ENCODE results near the gene NPAS1.
"Not testable (repeated sequence)": the region's sequence is repeated elsewhere in the genome, so short reads cannot be mapped to it uniquely, and the experiment has no call there.

Gene NPAS1

GRCh38 chr19:47037766-47038165 is 18.1 kb downstream of the NPAS1 start:
- no peak overlapping the region for H3K4me3 Mint-ChIP-seq
- H3K27ac Mint-ChIP-seq: no peak overlapping the region
- ATAC-seq (replicated peaks): no peak

GRCh38 chr19:47039239-47039874 is 19.7 kb downstream of the NPAS1 start:
- Mint-ChIP-seq H3K27ac (no peak overlapping the region), H3K27me3 (no peaks in the 10 kb centered on the region)
- no peak for ATAC-seq (replicated peaks)

More at GRCh38 chr19:47037766-47038165, 18.1 kb downstream of the NPAS1 start:
- DNase-seq: no peak
- peaks cover 9 to 11% of the 10 kb centered on the region in 2 donors for H3K36me3 Mint-ChIP-seq
- no peaks in the 10 kb centered on the region for H3K27me3 Mint-ChIP-seq
- no peaks in the 10 kb centered on the region for H3K9me3 Mint-ChIP-seq
- peaks cover 14 to 19% of the 10 kb centered on the region in 2 donors for H3K4me1 Mint-ChIP-seq

GRCh38 chr19:47040869-47041268 is 21.2 kb downstream of the NPAS1 start:
- DNase-seq (no peak), ATAC-seq (replicated peaks) (no peak)
- Mint-ChIP-seq H3K9me3 (no peaks in the 10 kb centered on the region), H3K27ac (peak overlapping the region; percentile 20), H3K4me3 (no peak overlapping the region), H3K36me3 (peaks cover 9 to 11% of the 10 kb centered on the region in 2 donors), H3K27me3 (no peaks in the 10 kb centered on the region), H3K4me1 (peaks cover 4 to 7% of the 10 kb centered on the region in 2 donors)

More at GRCh38 chr19:47039239-47039874, 19.7 kb downstream of the NPAS1 start:
- H3K9me3 Mint-ChIP-seq: no peaks in the 10 kb centered on the region
- no peak for DNase-seq
- H3K4me3 Mint-ChIP-seq: no peak overlapping the region
- H3K36me3 Mint-ChIP-seq: peaks cover 9 to 11% of the 10 kb centered on the region in 2 donors
- H3K4me1 Mint-ChIP-seq: peaks cover 14 to 19% of the 10 kb centered on the region in 2 donors

- Mint-ChIP-seq H3K4me3 (no peak overlapping the region), H3K36me3 (peaks cover 13 to 14% of the 10 kb centered on the region in 2 donors), H3K4me1 (peaks cover 7 to 26% of the 10 kb centered on the region in 2 donors), H3K9me3 (peaks cover 0 to 4% of the 10 kb centered on the region in 2 donors), H3K27ac (no peak overlapping the region), H3K27me3 (no peaks in the 10 kb centered on the region)
- DNase-seq (no peak), ATAC-seq (replicated peaks) (no peak)
These were observed 25.6 kb downstream of the NPAS1 start for GRCh38 chr19:47044946-47045866.

- no peak for DNase-seq
- H3K27ac Mint-ChIP-seq: no peak overlapping the region
- H3K4me1 Mint-ChIP-seq: peaks cover 7 to 26% of the 10 kb centered on the region in 2 donors
- peaks cover 10 to 12% of the 10 kb centered on the region in 2 donors for H3K36me3 Mint-ChIP-seq
- H3K27me3 Mint-ChIP-seq: no peaks in the 10 kb centered on the region
- no peak overlapping the region for H3K4me3 Mint-ChIP-seq
- peaks cover 0 to 4% of the 10 kb centered on the region in 2 donors for H3K9me3 Mint-ChIP-seq
- no peak for ATAC-seq (replicated peaks)
These were observed 26.3 kb downstream of the NPAS1 start for GRCh38 chr19:47045867-47046470.

GRCh38 chr19:47047272-47047762 is 27.7 kb downstream of the NPAS1 start:
- no peaks in the 10 kb centered on the region for H3K27me3 Mint-ChIP-seq
- ATAC-seq (replicated peaks): no peak
- peaks cover 7 to 26% of the 10 kb centered on the region in 2 donors for H3K4me1 Mint-ChIP-seq
- peaks cover 0 to 4% of the 10 kb centered on the region in 2 donors for H3K9me3 Mint-ChIP-seq
- H3K4me3 Mint-ChIP-seq: peak overlapping the region; percentile 99
- DNase-seq: no peak
- H3K36me3 Mint-ChIP-seq: peaks cover 4 to 8% of the 10 kb centered on the region in 2 donors
- peak overlapping the region; percentile 91 for H3K27ac Mint-ChIP-seq

- ATAC-seq (replicated peaks): peak; percentile 70 to 71
- H3K4me3 Mint-ChIP-seq: peak overlapping the region; percentile 99
- H3K27ac Mint-ChIP-seq: peak overlapping the region; percentile 91
These were observed 28.2 kb downstream of the NPAS1 start for GRCh38 chr19:47047763-47048405.

GRCh38 chr19:47049307-47049700 is 29.7 kb downstream of the NPAS1 start:
- Mint-ChIP-seq H3K27me3 (peaks cover 0 to 11% of the 10 kb centered on the region in 2 donors), H3K27ac (peak overlapping the region; percentile 91), H3K4me1 (peaks cover 7 to 26% of the 10 kb centered on the region in 2 donors), H3K4me3 (peak overlapping the region; percentile 99), H3K36me3 (peaks cover 4 to 8% of the 10 kb centered on the region in 2 donors), H3K9me3 (peaks cover 0 to 4% of the 10 kb centered on the region in 2 donors)
- ATAC-seq (replicated peaks) (no peak), DNase-seq (no peak)

More at GRCh38 chr19:47047763-47048405, 28.2 kb downstream of the NPAS1 start:
- H3K36me3 Mint-ChIP-seq: peaks cover 4 to 8% of the 10 kb centered on the region in 2 donors
- DNase-seq: peak; percentile 78
- H3K27me3 Mint-ChIP-seq: no peaks in the 10 kb centered on the region
- H3K9me3 Mint-ChIP-seq: peaks cover 0 to 4% of the 10 kb centered on the region in 2 donors
- peaks cover 7 to 26% of the 10 kb centered on the region in 2 donors for H3K4me1 Mint-ChIP-seq

GRCh38 chr19:47050562-47050961 is 30.9 kb downstream of the NPAS1 start:
- Mint-ChIP-seq H3K27me3 (peaks cover 4 to 12% of the 10 kb centered on the region in 2 donors), H3K4me1 (peaks cover 7 to 26% of the 10 kb centered on the region in 2 donors)
- ATAC-seq (replicated peaks); H3K9me3 Mint-ChIP-seq; DNase-seq; H3K4me3 Mint-ChIP-seq; H3K27ac Mint-ChIP-seq; H3K36me3 Mint-ChIP-seq: not testable (repeated sequence)

GRCh38 chr19:47056411-47056810 is 36.8 kb downstream of the NPAS1 start:
- Mint-ChIP-seq H3K27me3 (peaks cover 4 to 12% of the 10 kb centered on the region in 2 donors), H3K4me1 (no peaks in the 10 kb centered on the region), H3K36me3 (no peaks in the 10 kb centered on the region), H3K9me3 (no peaks in the 10 kb centered on the region), H3K4me3 (no peak overlapping the region), H3K27ac (no peak overlapping the region)
- no peak for ATAC-seq (replicated peaks)
- DNase-seq: no peak

GRCh38 chr19:47057328-47057727 is 37.7 kb downstream of the NPAS1 start:
- DNase-seq (no peak), ATAC-seq (replicated peaks) (no peak)
- Mint-ChIP-seq H3K4me3 (no peak overlapping the region), H3K27me3 (peaks cover 4 to 12% of the 10 kb centered on the region in 2 donors), H3K36me3 (peaks cover 0 to 5% of the 10 kb centered on the region in 2 donors), H3K4me1 (no peaks in the 10 kb centered on the region), H3K9me3 (no peaks in the 10 kb centered on the region), H3K27ac (no peak overlapping the region)

- Mint-ChIP-seq H3K4me1 (no peaks in the 10 kb centered on the region), H3K36me3 (peaks cover 3 to 10% of the 10 kb centered on the region in 2 donors), H3K27ac (no peak overlapping the region), H3K4me3 (no peak overlapping the region), H3K27me3 (peaks cover 4 to 7% of the 10 kb centered on the region in 2 donors), H3K9me3 (no peaks in the 10 kb centered on the region)
- no peak for DNase-seq
- no peak for ATAC-seq (replicated peaks)
These were observed 39.0 kb downstream of the NPAS1 start for GRCh38 chr19:47058621-47059022.

- no peaks in the 10 kb centered on the region for H3K9me3 Mint-ChIP-seq
- H3K27ac Mint-ChIP-seq: no peak overlapping the region
- no peak for ATAC-seq (replicated peaks)
These were observed 44.2 kb downstream of the NPAS1 start for GRCh38 chr19:47063874-47064273.

More at GRCh38 chr19:47063874-47064273, 44.2 kb downstream of the NPAS1 start:
- no peak for DNase-seq
- peaks cover 0 to 2% of the 10 kb centered on the region in 2 donors for H3K4me1 Mint-ChIP-seq
- no peaks in the 10 kb centered on the region for H3K27me3 Mint-ChIP-seq
- peaks cover 17 to 37% of the 10 kb centered on the region in 2 donors for H3K36me3 Mint-ChIP-seq
- no peak overlapping the region for H3K4me3 Mint-ChIP-seq

Data from stimulated activated naive B cell treated with anti-CD40 and anti-IgM and Interleukin-4, amounts not matched to agents 10 μg/mL and 1 μg/mL and 100 μg/mL, for 72 hours (primary cell).